ENCODE data around the gene SDHAF1. TPM values are rescaled to one million over a fixed set of nuclear protein-coding genes. Genes with fewer than 3 reads are reported as not detected.

SDHAF1 gene
- total RNA-seq, 1 experiment from 2014 or later = 16.9 TPM

DNA sequence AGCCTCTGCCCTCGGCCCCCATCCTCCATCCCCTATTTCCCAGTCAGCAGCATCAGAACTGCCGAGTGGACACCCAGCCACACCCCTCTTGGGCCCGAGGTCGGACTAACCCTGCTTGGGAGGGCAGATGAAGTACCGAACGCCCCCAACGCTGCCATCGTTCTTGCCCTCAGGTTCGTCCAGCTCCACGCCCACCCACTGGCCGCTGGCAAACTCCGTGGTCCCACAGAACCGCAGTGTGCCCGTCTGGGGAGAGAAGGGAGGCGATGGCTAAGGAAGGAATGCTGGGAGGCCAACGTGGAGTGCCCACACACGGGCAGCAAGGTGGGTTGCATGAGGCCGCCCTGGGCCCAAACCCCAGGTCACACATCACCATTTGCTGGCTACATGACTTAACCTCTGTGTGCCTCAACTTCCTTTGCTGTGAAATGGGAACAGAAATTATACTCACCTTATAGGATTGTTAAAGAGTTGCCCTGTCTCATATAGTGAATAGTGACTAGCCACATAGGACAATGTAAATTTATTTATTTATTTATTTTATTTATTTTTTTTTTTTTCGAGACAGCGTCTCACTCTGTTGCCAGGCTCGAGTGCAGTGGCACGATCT lies 24.2 kb downstream of the SDHAF1 start:
- POLR2A ChIA-PET (ENCODE audit: unreplicated experiment) = no interaction called here
- CTCF ChIA-PET = no interaction called here
- Histone ChIP-seq H3K36me3 (ENCODE audit: low read depth) (0 out of 2 replicates have a peak, but pooled peaks cover 4% of the 10 kb centered on the region), H3K4me1 (replicated peaks; ENCODE audit: insufficient read depth) (peaks cover 7% of the 10 kb centered on the region), H3K27me3 (ENCODE audit: insufficient read depth, low read depth) (no peaks in the 10 kb centered on the region), H3K79me2 (ENCODE audit: low read depth) (0 out of 2 replicates have a peak, but pooled peaks cover 10% of the 10 kb centered on the region), H3K27ac (no peak overlapping the region), H2AFZ (no peak overlapping the region), H3K4me3 (no peak overlapping the region), H4K20me1 (ENCODE audit: insufficient read depth) (no peaks in the 10 kb centered on the region), H3K4me2 (no peak overlapping the region), H3K9me2 (ENCODE audit: insufficient read depth) (no peaks in the 10 kb centered on the region), H3F3A (ENCODE audit: insufficient read depth, low read depth) (0 out of 2 replicates have a peak, but pooled peaks cover 4% of the 10 kb centered on the region), H3K9me3 (ENCODE audit: insufficient read depth, low read depth) (no peaks in the 10 kb centered on the region)
- TF ChIP-seq EZH2 (IDR thresholded peaks at IDR 0.05; ENCODE audit: low read depth) = no peak
- TF ChIP-seq, protein P1, sequence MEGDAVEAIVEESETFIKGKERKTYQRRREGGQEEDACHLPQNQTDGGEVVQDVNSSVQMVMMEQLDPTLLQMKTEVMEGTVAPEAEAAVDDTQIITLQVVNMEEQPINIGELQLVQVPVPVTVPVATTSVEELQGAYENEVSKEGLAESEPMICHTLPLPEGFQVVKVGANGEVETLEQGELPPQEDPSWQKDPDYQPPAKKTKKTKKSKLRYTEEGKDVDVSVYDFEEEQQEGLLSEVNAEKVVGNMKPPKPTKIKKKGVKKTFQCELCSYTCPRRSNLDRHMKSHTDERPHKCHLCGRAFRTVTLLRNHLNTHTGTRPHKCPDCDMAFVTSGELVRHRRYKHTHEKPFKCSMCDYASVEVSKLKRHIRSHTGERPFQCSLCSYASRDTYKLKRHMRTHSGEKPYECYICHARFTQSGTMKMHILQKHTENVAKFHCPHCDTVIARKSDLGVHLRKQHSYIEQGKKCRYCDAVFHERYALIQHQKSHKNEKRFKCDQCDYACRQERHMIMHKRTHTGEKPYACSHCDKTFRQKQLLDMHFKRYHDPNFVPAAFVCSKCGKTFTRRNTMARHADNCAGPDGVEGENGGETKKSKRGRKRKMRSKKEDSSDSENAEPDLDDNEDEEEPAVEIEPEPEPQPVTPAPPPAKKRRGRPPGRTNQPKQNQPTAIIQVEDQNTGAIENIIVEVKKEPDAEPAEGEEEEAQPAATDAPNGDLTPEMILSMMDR (conservative IDR thresholded peaks at IDR 0.05) = no peak
- no peak for DNase-seq
- intact Hi-C loops (cut with micrococcal nuclease; ENCODE audit: unreplicated experiment) = no loop called here
- no TSS peak for BruUV-seq (replicated peaks)

DNA sequence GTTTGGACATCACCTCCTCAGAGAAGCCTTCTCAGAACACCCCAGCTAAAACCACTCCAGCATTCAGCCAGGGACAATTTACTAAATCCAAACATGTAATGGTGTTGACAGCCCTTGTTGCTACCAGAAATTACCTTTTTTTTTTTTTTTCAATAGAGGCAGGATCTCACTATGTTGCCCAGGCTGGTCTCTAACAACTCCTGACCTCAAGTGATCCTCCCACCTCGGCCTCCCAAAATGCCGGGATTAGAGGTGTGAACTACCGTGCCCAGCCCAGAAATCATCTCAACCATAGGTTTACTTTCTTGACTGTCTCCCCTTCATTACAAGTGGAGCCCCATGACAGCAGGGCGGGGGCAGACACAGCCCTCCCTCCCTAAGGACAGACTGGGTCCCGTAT lies 28.4 kb downstream of the SDHAF1 start:
- POLR2A ChIA-PET (ENCODE audit: unreplicated experiment) = no interaction called here
- H4K20me1 ChIP-seq (ENCODE audit: insufficient read depth) = no peaks in the 10 kb centered on the region
- no peak for DNase-seq
- H3K4me3 ChIP-seq = no peak overlapping the region
- no peak overlapping the region for H2AFZ ChIP-seq
- H3K9me3 ChIP-seq (ENCODE audit: insufficient read depth, low read depth) = no peaks in the 10 kb centered on the region
- BruUV-seq (replicated peaks) = no TSS peak
- no peaks in the 10 kb centered on the region for H3F3A ChIP-seq (ENCODE audit: insufficient read depth, low read depth)
- no peak overlapping the region for H3K4me2 ChIP-seq
- intact Hi-C loops (cut with micrococcal nuclease; ENCODE audit: unreplicated experiment) = no loop called here
- H3K9me2 ChIP-seq (ENCODE audit: insufficient read depth) = no peaks in the 10 kb centered on the region
- TF ChIP-seq EZH2 (IDR thresholded peaks at IDR 0.05; ENCODE audit: low read depth) = no peak
- TF ChIP-seq, protein P1 (conservative IDR thresholded peaks at IDR 0.05) = no peak
- no peaks in the 10 kb centered on the region for H3K79me2 ChIP-seq (ENCODE audit: low read depth)
- H3K36me3 ChIP-seq (ENCODE audit: low read depth) = 0 out of 2 replicates have a peak, but pooled peaks cover 4% of the 10 kb centered on the region
- H3K27me3 ChIP-seq (ENCODE audit: insufficient read depth, low read depth) = no peaks in the 10 kb centered on the region
- no peaks in the 10 kb centered on the region for H3K4me1 ChIP-seq (replicated peaks; ENCODE audit: insufficient read depth)
- no peak overlapping the region for H3K27ac ChIP-seq
- CTCF ChIA-PET = no interaction called here

DNA sequence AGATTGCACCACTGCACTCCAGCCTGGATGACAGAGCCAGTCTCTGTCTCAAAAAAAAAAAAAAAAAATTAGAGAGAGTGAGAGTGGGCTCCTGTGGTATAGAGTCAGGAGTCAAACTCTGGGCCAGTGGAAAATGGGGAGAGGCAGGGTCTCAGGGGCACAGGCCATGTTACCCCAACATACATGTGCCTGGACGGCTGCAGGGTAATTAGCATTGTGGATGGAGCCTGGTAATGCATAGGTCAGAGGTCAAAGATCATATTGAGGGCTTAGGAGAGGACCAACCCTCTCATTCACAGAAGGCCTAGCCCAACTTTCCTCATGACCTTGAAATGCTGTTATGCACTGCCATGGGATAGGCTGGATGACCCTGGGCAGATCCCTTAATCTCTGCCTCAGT lies 30.6 kb downstream of the SDHAF1 start:
- no peaks in the 10 kb centered on the region for H3F3A ChIP-seq (ENCODE audit: insufficient read depth, low read depth)
- H3K27ac ChIP-seq = no peak overlapping the region
- intact Hi-C loops (cut with micrococcal nuclease; ENCODE audit: unreplicated experiment) = no loop called here
- H3K4me1 ChIP-seq (replicated peaks; ENCODE audit: insufficient read depth) = no peaks in the 10 kb centered on the region
- H2AFZ ChIP-seq = no peak overlapping the region
- CTCF ChIA-PET = no interaction called here
- H3K27me3 ChIP-seq (ENCODE audit: insufficient read depth, low read depth) = no peaks in the 10 kb centered on the region
- no peaks in the 10 kb centered on the region for H4K20me1 ChIP-seq (ENCODE audit: insufficient read depth)
- no TSS peak for BruUV-seq (replicated peaks)
- H3K4me3 ChIP-seq = no peak overlapping the region
- H3K9me2 ChIP-seq (ENCODE audit: insufficient read depth) = no peaks in the 10 kb centered on the region
- POLR2A ChIA-PET (ENCODE audit: unreplicated experiment) = no interaction called here
- H3K36me3 ChIP-seq (ENCODE audit: low read depth) = 0 out of 2 replicates have a peak, but pooled peaks cover 4% of the 10 kb centered on the region
- no peaks in the 10 kb centered on the region for H3K9me3 ChIP-seq (ENCODE audit: insufficient read depth, low read depth)
- H3K79me2 ChIP-seq (ENCODE audit: low read depth) = no peaks in the 10 kb centered on the region
- no peak overlapping the region for H3K4me2 ChIP-seq
- TF ChIP-seq EZH2 (IDR thresholded peaks at IDR 0.05; ENCODE audit: low read depth) = no peak
- TF ChIP-seq, protein P1 (conservative IDR thresholded peaks at IDR 0.05) = no peak
- DNase-seq = no peak
